HepG2 (cell line): ENCODE results near the gene CFAP45. TPM values are rescaled to one million over a fixed set of nuclear protein-coding genes. Genes with fewer than 3 reads are reported as not detected.

Source experiments
- AHR ChIP-seq: IDR thresholded peaks from 2 replicates; pipeline ENCODE4 v1.6.1; 2018; ENCODE audit warnings: missing genetic modification reagents, missing compliant biosample characterization
- BHLHE40 ChIP-seq: IDR thresholded peaks from 2 replicates; pipeline ENCODE4 v1.6.1; 2011; ENCODE audit warnings: low read length, improper control_type of control experiment
- CREM ChIP-seq, 2 experiments: sonication (generic) in 1 of 2; formaldehyde crosslinking in 1 of 2; IDR thresholded peaks; 2 replicates each; pipeline versions ENCODE4 v1.4.0 to v1.6.1; 2016 to 2020; ENCODE audit warnings: antibody characterized with exemption in 1 of 2, mild to moderate bottlenecking in 1 of 2, missing genetic modification reagents in 1 of 2
- KAT7 ChIP-seq: IDR thresholded peaks from 2 replicates; pipeline ENCODE4 v1.6.1; 2018; ENCODE audit warnings: borderline replicate concordance, missing compliant biosample characterization
- KLF11 ChIP-seq: IDR thresholded peaks from 2 replicates; pipeline ENCODE4 v1.6.1; 2016; ENCODE audit warnings: missing compliant biosample characterization
- MAFF ChIP-seq: IDR thresholded peaks from 2 replicates; pipeline ENCODE4 v1.6.1; 2011; ENCODE audit warnings: low read depth, low read length, improper control_type of control experiment
- NCOA1 ChIP-seq: sonication (generic); formaldehyde crosslinking; IDR thresholded peaks from 2 replicates; pipeline ENCODE4 v1.9.0; 2021; ENCODE audit warnings: missing genetic modification reagents
- NCOR1 ChIP-seq: fragments of 200-600 bp; sonication (generic); IDR thresholded peaks from 2 replicates; pipeline ENCODE4 v1.7.0; 2017; ENCODE audit warnings: antibody characterized with exemption, low read length, borderline replicate concordance
- NFYB ChIP-seq: sonication (generic); formaldehyde crosslinking; IDR thresholded peaks from 2 replicates; pipeline ENCODE4 v1.4.0; 2020; ENCODE audit warnings: missing genetic modification reagents
- POGK ChIP-seq: sonication (generic); formaldehyde crosslinking; conservative IDR thresholded peaks from 2 replicates; pipeline ENCODE4 v1.8.0; 2022; ENCODE audit warnings: mild to moderate bottlenecking, moderate library complexity, missing genetic modification reagents
- RFX1 ChIP-seq: fragments of 450-650 bp; IDR thresholded peaks from 2 replicates; pipeline ENCODE4 v1.6.1; 2017
- SMARCE1 ChIP-seq: fragments of 450-650 bp; IDR thresholded peaks from 2 replicates; pipeline ENCODE4 v1.6.1; 2017; ENCODE audit warnings: borderline replicate concordance
- SUZ12 ChIP-seq: fragments of 150-350 bp; IDR thresholded peaks from 2 replicates; pipeline ENCODE4 v1.6.1; 2014; ENCODE audit warnings: low read depth, low read length
- THAP11 ChIP-seq: IDR thresholded peaks from 2 replicates; pipeline ENCODE4 v1.6.1; 2016; ENCODE audit warnings: missing biosample characterization, missing genetic modification reagents
- ZBTB42 ChIP-seq: sonication (generic); formaldehyde crosslinking; IDR thresholded peaks from 2 replicates; pipeline ENCODE4 v1.5.0; 2020; ENCODE audit warnings: mild to moderate bottlenecking, missing genetic modification reagents
- ZNF136 ChIP-seq: sonication (generic); formaldehyde crosslinking; IDR thresholded peaks from 2 replicates; pipeline ENCODE4 v1.8.1; 2022; ENCODE audit warnings: low read depth, mild to moderate bottlenecking, moderate library complexity, missing genetic modification reagents
- ZNF496 ChIP-seq: sonication (generic); formaldehyde crosslinking; IDR thresholded peaks from 2 replicates; pipeline ENCODE4 v1.8.1; 2023; ENCODE audit warnings: mild to moderate bottlenecking, moderate library complexity, missing genetic modification reagents; ENCODE audit not compliant: insufficient replicate concordance
- ZNF501 ChIP-seq: sonication (generic); formaldehyde crosslinking; IDR thresholded peaks from 2 replicates; pipeline ENCODE4 v1.5.1; 2020; ENCODE audit warnings: mild to moderate bottlenecking, moderate library complexity, missing genetic modification reagents
- ZNF563 ChIP-seq: sonication (generic); formaldehyde crosslinking; IDR thresholded peaks from 2 replicates; pipeline ENCODE4 v1.8.0; 2022; ENCODE audit warnings: mild to moderate bottlenecking, moderate library complexity, missing genetic modification reagents
- ZNF605 ChIP-seq: sonication (generic); formaldehyde crosslinking; IDR thresholded peaks from 2 replicates; pipeline ENCODE4 v1.8.0; 2022; ENCODE audit warnings: mild to moderate bottlenecking, missing genetic modification reagents
- ZNF773 ChIP-seq: sonication (generic); formaldehyde crosslinking; IDR thresholded peaks from 2 replicates; pipeline ENCODE4 v1.4.0; 2020; ENCODE audit warnings: missing genetic modification reagents, borderline replicate concordance
- ZNF841 ChIP-seq: sonication (generic); formaldehyde crosslinking; IDR thresholded peaks from 2 replicates; pipeline ENCODE4 v1.8.1; 2023; ENCODE audit warnings: missing genetic modification reagents, borderline replicate concordance
- polyA plus RNA-seq, 8 experiments: library from polyadenylated mRNA; depleted of rRNA in 3 of 8; stranded (reverse) in 7 of 8; unstranded in 1 of 8; fragments of >200 nt; fragmentation: Illumina TruSeq in 4 of 8; extraction: Trizol in 4 of 8; gene quantifications; 2 replicates each; pipeline versions ENCODE4 v1.2.1 to v1.2.3, GENCODE V29; 2011 to 2016; ENCODE audit warnings: low read depth in 4 of 8, missing spikeins in 1 of 8, mixed read lengths in 1 of 8; ENCODE audit not compliant: insufficient read depth in 1 of 8
- total RNA-seq, 5 experiments: library from RNA; depleted of rRNA; stranded (reverse); fragments of >200 nt; fragmentation: Illumina TruSeq; extraction: Trizol; gene quantifications; 2 replicates each; pipeline ENCODE4 v1.2.3, GENCODE V29; 2016; ENCODE audit warnings: low read depth in 1 of 5
- TF ChIP-seq, protein P1 (sequence below): IDR thresholded peaks from 2 replicates; pipeline ENCODE4 v1.6.1; 2016; ENCODE audit warnings: missing biosample characterization, missing genetic modification reagents, low read depth
- TF ChIP-seq, protein P2 (sequence below): sonication (generic); formaldehyde crosslinking; IDR thresholded peaks from 2 replicates; pipeline ENCODE4 v1.4.0; 2020; ENCODE audit warnings: missing genetic modification reagents
- TF ChIP-seq, protein P3 (sequence below): sonication (generic); formaldehyde crosslinking; IDR thresholded peaks from 2 replicates; pipeline ENCODE4 v1.4.0; 2020; ENCODE audit warnings: missing genetic modification reagents

The CFAP45 gene
- total and polyA plus RNA-seq, 2 of the 13 experiments (the other 11 are each of a cell fraction or from before 2014, with no cell fraction given) = not detected

GRCh38 chr1:159945483-159946241 is 45.7 kb upstream of the CFAP45 start, which contains the start of gene IGSF9 (continued):
- TF ChIP-seq POGK = peak; percentile 54; the same call in 1 of the 2 replicates
- TF ChIP-seq NFYB (CRISPR knock-in tag) = peak; percentile 79
- peak; percentile 98 for TF ChIP-seq THAP11 (CRISPR knock-in tag)
- TF ChIP-seq ZNF563 (CRISPR knock-in tag) = 0 out of 2 replicates have a peak, but pooled peaks have one; percentile 26
- TF ChIP-seq, protein P1, sequence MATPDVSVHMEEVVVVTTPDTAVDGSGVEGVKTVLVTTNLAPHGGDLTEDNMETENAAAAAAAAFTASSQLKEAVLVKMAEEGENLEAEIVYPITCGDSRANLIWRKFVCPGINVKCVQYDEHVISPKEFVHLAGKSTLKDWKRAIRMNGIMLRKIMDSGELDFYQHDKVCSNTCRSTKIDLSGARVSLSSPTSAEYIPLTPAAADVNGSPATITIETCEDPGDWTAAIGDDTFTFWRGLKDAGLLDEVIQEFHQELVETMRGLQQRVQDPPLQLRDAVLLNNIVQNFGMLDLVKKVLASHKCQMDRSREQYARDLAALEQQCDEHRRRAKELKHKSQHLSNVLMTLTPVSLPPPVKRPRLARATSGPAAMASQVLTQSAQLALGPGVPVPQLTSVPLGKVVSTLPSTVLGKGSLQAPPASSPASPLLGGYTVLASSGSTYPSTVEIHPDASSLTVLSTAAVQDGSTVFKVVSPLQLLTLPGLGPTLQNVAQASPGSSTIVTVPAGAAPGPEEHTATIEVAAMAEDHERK (CRISPR knock-in tag) = 0 out of 2 replicates have a peak, but pooled peaks have one; percentile 14
- TF ChIP-seq KAT7 (CRISPR knock-in tag) = no peak
- TF ChIP-seq, protein P2, sequence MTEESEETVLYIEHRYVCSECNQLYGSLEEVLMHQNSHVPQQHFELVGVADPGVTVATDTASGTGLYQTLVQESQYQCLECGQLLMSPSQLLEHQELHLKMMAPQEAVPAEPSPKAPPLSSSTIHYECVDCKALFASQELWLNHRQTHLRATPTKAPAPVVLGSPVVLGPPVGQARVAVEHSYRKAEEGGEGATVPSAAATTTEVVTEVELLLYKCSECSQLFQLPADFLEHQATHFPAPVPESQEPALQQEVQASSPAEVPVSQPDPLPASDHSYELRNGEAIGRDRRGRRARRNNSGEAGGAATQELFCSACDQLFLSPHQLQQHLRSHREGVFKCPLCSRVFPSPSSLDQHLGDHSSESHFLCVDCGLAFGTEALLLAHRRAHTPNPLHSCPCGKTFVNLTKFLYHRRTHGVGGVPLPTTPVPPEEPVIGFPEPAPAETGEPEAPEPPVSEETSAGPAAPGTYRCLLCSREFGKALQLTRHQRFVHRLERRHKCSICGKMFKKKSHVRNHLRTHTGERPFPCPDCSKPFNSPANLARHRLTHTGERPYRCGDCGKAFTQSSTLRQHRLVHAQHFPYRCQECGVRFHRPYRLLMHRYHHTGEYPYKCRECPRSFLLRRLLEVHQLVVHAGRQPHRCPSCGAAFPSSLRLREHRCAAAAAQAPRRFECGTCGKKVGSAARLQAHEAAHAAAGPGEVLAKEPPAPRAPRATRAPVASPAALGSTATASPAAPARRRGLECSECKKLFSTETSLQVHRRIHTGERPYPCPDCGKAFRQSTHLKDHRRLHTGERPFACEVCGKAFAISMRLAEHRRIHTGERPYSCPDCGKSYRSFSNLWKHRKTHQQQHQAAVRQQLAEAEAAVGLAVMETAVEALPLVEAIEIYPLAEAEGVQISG (CRISPR knock-in tag) = peak; percentile 46; the same call in 1 of the 2 replicates
- TF ChIP-seq ZNF496 (CRISPR knock-in tag) = no peak
- TF ChIP-seq ZNF136 = no peak
- peak; percentile 31; the same call in 1 of the 2 replicates for TF ChIP-seq RFX1
- no peak for TF ChIP-seq MAFF
- no peak for TF ChIP-seq ZNF773
- TF ChIP-seq NCOR1 = no peak
- no peak for TF ChIP-seq SMARCE1
- no peak for TF ChIP-seq ZNF605 (CRISPR knock-in tag)
- no peak for TF ChIP-seq KLF11
- no peak for TF ChIP-seq ZNF841 (CRISPR knock-in tag)
- TF ChIP-seq BHLHE40 = no peak
- TF ChIP-seq SUZ12 = 0 out of 2 replicates have a peak, but pooled peaks have one; percentile 17
- TF ChIP-seq ZNF501 = no peak
- TF ChIP-seq CREM (IDR thresholded peaks at IDR 0.05) = no peak
- no peak for TF ChIP-seq CREM (CRISPR knock-in tag; IDR thresholded peaks at IDR 0.05)
- no peak for TF ChIP-seq NCOA1 (CRISPR knock-in tag)
- no peak for TF ChIP-seq ZBTB42
- TF ChIP-seq, protein P3, sequence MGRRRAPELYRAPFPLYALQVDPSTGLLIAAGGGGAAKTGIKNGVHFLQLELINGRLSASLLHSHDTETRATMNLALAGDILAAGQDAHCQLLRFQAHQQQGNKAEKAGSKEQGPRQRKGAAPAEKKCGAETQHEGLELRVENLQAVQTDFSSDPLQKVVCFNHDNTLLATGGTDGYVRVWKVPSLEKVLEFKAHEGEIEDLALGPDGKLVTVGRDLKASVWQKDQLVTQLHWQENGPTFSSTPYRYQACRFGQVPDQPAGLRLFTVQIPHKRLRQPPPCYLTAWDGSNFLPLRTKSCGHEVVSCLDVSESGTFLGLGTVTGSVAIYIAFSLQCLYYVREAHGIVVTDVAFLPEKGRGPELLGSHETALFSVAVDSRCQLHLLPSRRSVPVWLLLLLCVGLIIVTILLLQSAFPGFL (CRISPR knock-in tag) = no peak
- no peak for TF ChIP-seq AHR
